RWPE2 (cell line): ENCODE data around the gene C1orf52.
A peak's percentile ranks its signal among the peaks of the same experiment; 100 is the strongest.
"Not testable (repeated sequence)": the region's sequence is repeated elsewhere in the genome, so short reads cannot be mapped to it uniquely, and the experiment has no call there.

Experiments
- ATAC-seq: fragments of 200-7000 bp; cut with Tn5 transposase; 3 replicates; pipeline ENCODE4 v1.9.1; 2021; ENCODE audit warnings: low read depth
- DNase-seq: peaks from one replicate; pipeline ENCODE4 v3.0.0-alpha.2; 2020; ENCODE audit warnings: low spot score
- H3K27ac ChIP-seq: fragments of 450-650 bp; 2 replicates; pipeline ENCODE4 v1.5.1; 2017; ENCODE audit warnings: mild to moderate bottlenecking; ENCODE audit not compliant: poor library complexity, severe bottlenecking
- H3K27me3 ChIP-seq: fragments of 250-450 bp; sonication (Bioruptor Pico); 2 replicates; pipeline ENCODE4 v1.5.1; 2021; ENCODE audit warnings: mild to moderate bottlenecking, moderate library complexity; ENCODE audit not compliant: insufficient read depth, poor library complexity, severe bottlenecking
- H3K36me3 ChIP-seq: fragments of 250-450 bp; sonication (Bioruptor Pico); 2 replicates; pipeline ENCODE4 v1.5.1; 2020; ENCODE audit warnings: low read depth, mild to moderate bottlenecking, moderate library complexity
- H3K4me1 ChIP-seq: fragments of 250-450 bp; sonication (Bioruptor Pico); 2 replicates; pipeline ENCODE4 v1.5.1; 2021; ENCODE audit warnings: mild to moderate bottlenecking, moderate library complexity; ENCODE audit not compliant: insufficient read depth, poor library complexity, severe bottlenecking
- H3K4me3 ChIP-seq: fragments of 250-450 bp; sonication (Bioruptor Pico); 2 replicates; pipeline ENCODE4 v1.5.1; 2021; ENCODE audit warnings: mild to moderate bottlenecking, moderate library complexity; ENCODE audit not compliant: severe bottlenecking
- H3K9me3 ChIP-seq: fragments of 250-450 bp; sonication (Bioruptor Pico); 2 replicates; pipeline ENCODE4 v1.5.1; 2021; ENCODE audit warnings: mild to moderate bottlenecking, moderate library complexity; ENCODE audit not compliant: severe bottlenecking
- CTCF ChIP-seq: fragments of 450-650 bp; IDR thresholded peaks from one replicate; pipeline ENCODE4 v1.5.1; 2017; ENCODE audit warnings: mild to moderate bottlenecking, moderate library complexity; ENCODE audit not compliant: poor library complexity, severe bottlenecking

Gene C1orf52

GRCh38 chr1:85264150-85264549, 4.7 kb upstream of the C1orf52 start:
- peaks cover 58% of the 10 kb centered on the region for H3K36me3 ChIP-seq
- no peak overlapping the region for H3K4me3 ChIP-seq
- no peaks in the 10 kb centered on the region for H3K9me3 ChIP-seq
- ATAC-seq (no peak), DNase-seq (no peak)
- no peak overlapping the region for H3K27ac ChIP-seq
- no peak for TF ChIP-seq CTCF
- H3K4me1 ChIP-seq = no peaks in the 10 kb centered on the region
- H3K27me3 ChIP-seq = no peaks in the 10 kb centered on the region

- no peak for TF ChIP-seq CTCF
- Histone ChIP-seq H3K4me3 (no peak overlapping the region), H3K36me3 (peaks cover 53% of the 10 kb centered on the region), H3K27ac (no peak overlapping the region), H3K27me3 (no peaks in the 10 kb centered on the region), H3K4me1 (peaks cover 4% of the 10 kb centered on the region), H3K9me3 (no peaks in the 10 kb centered on the region)
- no peak for DNase-seq
- no peak for ATAC-seq
Observed at GRCh38 chr1:85262985-85263384, 3.5 kb upstream of the C1orf52 start.

GRCh38 chr1:85259912-85260274, 431 bp upstream of the C1orf52 start:
- Histone ChIP-seq H3K36me3 (peaks cover 54% of the 10 kb centered on the region), H3K4me3 (peak overlapping the region; percentile 68), H3K4me1 (peaks cover 8% of the 10 kb centered on the region), H3K9me3 (no peaks in the 10 kb centered on the region), H3K27me3 (no peaks in the 10 kb centered on the region), H3K27ac (peak overlapping the region; percentile 22)
- TF ChIP-seq CTCF = peak; percentile 79
- no peak for DNase-seq
- no peak; the same call in 2 of the 3 replicates for ATAC-seq

GRCh38 chr1:85258536-85259117, 835 bp downstream of the C1orf52 start:
- Histone ChIP-seq H3K27ac (peak overlapping the region; percentile 22), H3K9me3 (no peaks in the 10 kb centered on the region), H3K27me3 (no peaks in the 10 kb centered on the region), H3K36me3 (peaks cover 56% of the 10 kb centered on the region), H3K4me3 (peak overlapping the region; percentile 68), H3K4me1 (peaks cover 8% of the 10 kb centered on the region)
- ATAC-seq (peak; percentile 16; the same call in 2 of the 3 replicates), DNase-seq (no peak)
- no peak for TF ChIP-seq CTCF

GRCh38 chr1:85249042-85249441, 10.4 kb downstream of the C1orf52 start:
- not testable (repeated sequence) for H3K9me3 ChIP-seq, H3K27me3 ChIP-seq, H3K4me3 ChIP-seq, DNase-seq, H3K27ac ChIP-seq, ATAC-seq
- H3K36me3 ChIP-seq = peaks cover 33% of the 10 kb centered on the region
- H3K4me1 ChIP-seq = peaks cover 21% of the 10 kb centered on the region
